H1 (cell line): ENCODE data around the gene PLEKHG3. TPM values are rescaled to one million over a fixed set of nuclear protein-coding genes. Genes with fewer than 3 reads are reported as not detected.
A peak's percentile ranks its signal among the peaks of the same experiment; 100 is the strongest.

Source experiments
- CTCF ChIA-PET: fragments of 300-600 bp; sonication (Branson Sonifier 250); formaldehyde crosslinking; loops from one replicate; lab custom pipeline; 2021; ENCODE audit not compliant: partially characterized antibody; lab: Charles Lee
- POLR2A ChIA-PET: fragments of 300-600 bp; sonication (Branson Sonifier 250); formaldehyde crosslinking; loops from one replicate; lab custom pipeline; 2021; ENCODE audit warnings: inconsistent platforms; ENCODE audit not compliant: partially characterized antibody; lab: Charles Lee
- DNase-seq, 2 experiments: peaks; one replicate each; pipeline versions ENCODE4 v3.0.0 to v3.0.0-alpha.2; 2010 to 2022; ENCODE audit warnings: low spot score in 2 of 2, low read depth in 1 of 2, mixed read lengths in 1 of 2
- FAIRE-seq: peaks from 2 replicates; lab custom pipeline; 2011; peaks lifted over from hg19 to GRCh38; lab: Jason Lieb, UNC
- H2AFZ ChIP-seq: 2 replicates; pipeline ENCODE4 v1.8.1; 2012; ENCODE audit warnings: low read length, inconsistent platforms
- H2AK5ac ChIP-seq: 2 replicates; pipeline ENCODE4 v1.6.1; 2013; ENCODE audit warnings: low read depth, low read length
- H2BK120ac ChIP-seq: replicated peaks from 2 replicates; pipeline ENCODE3; 2013; ENCODE audit warnings: low read depth, low read length, inconsistent platforms
- H2BK12ac ChIP-seq: 2 replicates; pipeline ENCODE4 v1.6.1; 2013; ENCODE audit warnings: low read depth, low read length
- H2BK15ac ChIP-seq: 2 replicates; pipeline ENCODE4 v1.6.1; 2013; ENCODE audit warnings: low read length
- H2BK20ac ChIP-seq: 2 replicates; pipeline ENCODE4 v1.6.1; 2013; ENCODE audit warnings: low read length
- H2BK5ac ChIP-seq: 2 replicates; pipeline ENCODE4 v1.6.1; 2013; ENCODE audit warnings: low read depth, low read length
- H3K14ac ChIP-seq: 2 replicates; pipeline ENCODE4 v1.6.1; 2013; ENCODE audit warnings: inconsistent platforms; ENCODE audit not compliant: insufficient read length
- H3K18ac ChIP-seq: 2 replicates; pipeline ENCODE4 v1.6.1; 2013; ENCODE audit warnings: low read length; ENCODE audit errors: extremely low read depth
- H3K23ac ChIP-seq: 2 replicates; pipeline ENCODE4 v1.6.1; 2013; ENCODE audit warnings: inconsistent platforms; ENCODE audit not compliant: insufficient read length
- H3K23me2 ChIP-seq: 2 replicates; pipeline ENCODE4 v1.6.1; 2013; ENCODE audit warnings: low read depth, low read length
- H3K27ac ChIP-seq: 2 replicates; pipeline ENCODE4 v1.6.1; 2011; ENCODE audit warnings: low read depth, low read length, inconsistent platforms
- H3K27me3 ChIP-seq, 4 experiments: replicated peaks in 1 of 4; 1 replicate in 1 of 4; 2 replicates in 3 of 4; pipeline versions ENCODE4 v1.6.1 to v1.8.1; 2011 to 2013; ENCODE audit warnings: low read length in 3 of 4, mild to moderate bottlenecking in 3 of 4, inconsistent platforms in 2 of 4, mixed read lengths in 2 of 4, moderate library complexity in 1 of 4; ENCODE audit not compliant: control insufficient read depth in 3 of 4, insufficient read depth in 3 of 4; ENCODE audit errors: extremely low read depth in 1 of 4
- H3K36me3 ChIP-seq, 4 experiments: 2 replicates each; pipeline versions ENCODE4 v1.6.1 to v1.8.1; 2011 to 2013; ENCODE audit warnings: mild to moderate bottlenecking in 4 of 4, low read length in 3 of 4, moderate library complexity in 2 of 4, control low read depth in 1 of 4, inconsistent platforms in 1 of 4; ENCODE audit not compliant: insufficient read depth in 4 of 4, control insufficient read depth in 2 of 4
- H3K4ac ChIP-seq: replicated peaks from 2 replicates; pipeline ENCODE3; 2013; ENCODE audit warnings: low read length, low read depth, mixed read lengths, inconsistent platforms; ENCODE audit not compliant: insufficient read length
- H3K4me1 ChIP-seq, 4 experiments: replicated peaks in 1 of 4; 1 replicate in 1 of 4; 2 replicates in 3 of 4; pipeline versions ENCODE4 v1.6.1 to v1.8.1; 2011 to 2013; ENCODE audit warnings: low read length in 3 of 4, inconsistent platforms in 2 of 4, mixed read lengths in 1 of 4; ENCODE audit not compliant: insufficient read depth in 4 of 4, control insufficient read depth in 3 of 4
- H3K4me2 ChIP-seq, 2 experiments: 2 replicates each; pipeline versions ENCODE4 v1.6.1 to v1.8.1; 2011 to 2013; ENCODE audit warnings: low read depth in 2 of 2, low read length in 2 of 2, control low read depth in 1 of 2, inconsistent platforms in 1 of 2, mild to moderate bottlenecking in 1 of 2; ENCODE audit not compliant: insufficient read depth in 1 of 2
- H3K4me3 ChIP-seq, 4 experiments: fragments of 200-600, 300-600 bp in 1 of 4; sonication (generic), shearing (Covaris generic), sonication (Bioruptor Twin) in 1 of 4; 2 replicates each; pipeline versions ENCODE4 v1.5.1 to v1.8.1; 2011 to 2016; ENCODE audit warnings: low read length in 4 of 4, low read depth in 3 of 4, control low read depth in 2 of 4, inconsistent platforms in 2 of 4, mild to moderate bottlenecking in 2 of 4, mixed read lengths in 1 of 4, moderate library complexity in 1 of 4; ENCODE audit not compliant: insufficient read depth in 2 of 4; ENCODE audit errors: extremely low read depth in 1 of 4
- H3K56ac ChIP-seq: replicated peaks from 2 replicates; pipeline ENCODE3; 2013; ENCODE audit warnings: low read depth, mild to moderate bottlenecking, mixed read lengths, low read length, inconsistent platforms; ENCODE audit not compliant: insufficient read length
- H3K79me1 ChIP-seq: 2 replicates; pipeline ENCODE4 v1.6.1; 2013; ENCODE audit warnings: low read depth, low read length, control low read depth
- H3K79me2 ChIP-seq, 2 experiments: 2 replicates each; pipeline versions ENCODE4 v1.6.1 to v1.8.1; 2012 to 2013; ENCODE audit warnings: low read length in 2 of 2, mild to moderate bottlenecking in 2 of 2, inconsistent platforms in 1 of 2; ENCODE audit not compliant: insufficient read depth in 2 of 2, control insufficient read depth in 1 of 2
- H3K9ac ChIP-seq, 4 experiments: replicated peaks in 1 of 4; 1 replicate in 1 of 4; 2 replicates in 3 of 4; pipeline versions ENCODE4 v1.6.1 to v1.8.1; 2011 to 2013; ENCODE audit warnings: low read depth in 3 of 4, low read length in 3 of 4, control low read depth in 2 of 4, mild to moderate bottlenecking in 2 of 4, moderate library complexity in 2 of 4, inconsistent platforms in 1 of 4; ENCODE audit errors: extremely low read depth in 1 of 4
- H3K9me3 ChIP-seq, 2 experiments: 2 replicates each; pipeline versions ENCODE4 v1.6.1 to v1.8.1; 2012 to 2013; ENCODE audit warnings: mild to moderate bottlenecking in 2 of 2, moderate library complexity in 2 of 2, control low read depth in 1 of 2, inconsistent platforms in 1 of 2, low read depth in 1 of 2, low read length in 1 of 2, mixed read lengths in 1 of 2; ENCODE audit not compliant: insufficient read depth in 2 of 2
- H4K20me1 ChIP-seq, 2 experiments: replicated peaks in 1 of 2; 2 replicates each; pipeline versions ENCODE3 to v1.8.1; 2011 to 2013; ENCODE audit warnings: inconsistent platforms in 2 of 2, low read length in 2 of 2, mild to moderate bottlenecking in 1 of 2; ENCODE audit not compliant: insufficient read depth in 2 of 2, control insufficient read depth in 1 of 2
- H4K5ac ChIP-seq: 2 replicates; pipeline ENCODE4 v1.6.1; 2013; ENCODE audit warnings: low read length, low read depth, mixed read lengths, inconsistent platforms; ENCODE audit not compliant: insufficient read length
- H4K8ac ChIP-seq: 2 replicates; pipeline ENCODE4 v1.8.0; 2013; ENCODE audit warnings: mild to moderate bottlenecking, moderate library complexity, low read length, inconsistent platforms; ENCODE audit not compliant: insufficient read depth; ENCODE audit errors: extremely low read depth
- H4K91ac ChIP-seq: replicated peaks from 2 replicates; pipeline ENCODE3; 2013; ENCODE audit warnings: low read length, mixed read lengths, inconsistent platforms; ENCODE audit not compliant: insufficient read length
- KDM5A ChIP-seq: fragments of 200-600 bp; IDR thresholded peaks from 2 replicates; pipeline ENCODE4 v1.7.1; 2012; ENCODE audit warnings: mild to moderate bottlenecking, low read length, inconsistent platforms, mixed read lengths
- RAD21 ChIP-seq, 2 experiments: IDR thresholded peaks in 1 of 2; conservative IDR thresholded peaks in 1 of 2; 2 replicates each; pipeline ENCODE4 v1.6.1; 2011; ENCODE audit warnings: low read depth in 2 of 2, low read length in 2 of 2, improper control_type of control experiment in 1 of 2, inconsistent platforms in 1 of 2, mild to moderate bottlenecking in 1 of 2, moderate library complexity in 1 of 2
- WGBS, 2 experiments: shearing (Covaris generic) in 1 of 2; methylation state at CpG; one replicate each; pipeline versions ENCODE4 v1.1.6 to v1.1.7; 2013 to 2015; ENCODE audit warnings: low lambda C conversion rate in 2 of 2, mixed read lengths in 2 of 2, inconsistent platforms in 1 of 2, low coverage in 1 of 2, missing lambda C conversion rate in 1 of 2; ENCODE audit not compliant: insufficient replicate concordance in 2 of 2, insufficient coverage in 1 of 2, insufficient read length in 1 of 2; ENCODE audit errors: extremely low coverage in 1 of 2, missing lambda C conversion rate in 1 of 2; 5-methylcytosine and 5-hydroxymethylcytosine counted together
- polyA plus RNA-seq, 7 experiments: library from polyadenylated mRNA; depleted of rRNA in 3 of 7; stranded (reverse) in 5 of 7; unstranded in 2 of 7; fragments of >200 nt in 5 of 7; fragments of 200-250 nt in 2 of 7; gene quantifications; 1 replicate in 5 of 7; 2 replicates in 1 of 7; 4 replicates in 1 of 7; pipeline versions ENCODE4 v1.2.1 to v1.2.3, GENCODE V29; 2011 to 2013; ENCODE audit warnings: missing spikeins in 2 of 7, mixed read lengths in 2 of 7
- total RNA-seq: library from RNA; stranded (reverse); fragmentation: NEBNext Ultra II Directional; extraction: Animal tissue kit (Norgen Biotek cat#: 25700); gene quantifications from 2 replicates; pipeline ENCODE4 v1.2.1, GENCODE V29; 2021

Gene PLEKHG3
- total and polyA plus RNA-seq, 2 of the 8 experiments (the other 6 are each of a cell fraction or from before 2014, with no cell fraction given) = 43.4 to 90.6 TPM

GRCh38 chr14:64729386-64730060 lies 25.3 kb downstream of the PLEKHG3 start:
- H3K27me3 ChIP-seq = no peaks in the 10 kb centered on the region
- no peak overlapping the region for H2BK12ac ChIP-seq
- peaks cover 15 to 28% (median 22%) of the 10 kb centered on the region in 4 experiments for H3K4me1 ChIP-seq
- H2BK20ac ChIP-seq = no peak overlapping the region
- peaks cover 18 to 52% (median 39%) of the 10 kb centered on the region in 4 experiments for H3K36me3 ChIP-seq
- CTCF ChIA-PET = interaction anchor here (0.7 to 1.2 kb wide), 4 partner anchors 20 to 92 kb away, joined by 3 to 5 read pairs (median 4); no protein-coding TSS in a partner anchor
- H3K56ac ChIP-seq = no peak overlapping the region
- H4K91ac ChIP-seq = no peak overlapping the region
- H4K8ac ChIP-seq = no peak overlapping the region
- no peak overlapping the region for H3K4me3 ChIP-seq
- no peak overlapping the region for H2AFZ ChIP-seq
- DNase-seq = no peak
- H2BK5ac ChIP-seq = peak overlapping the region; percentile 10; the same call in 1 of the 2 replicates
- no peak overlapping the region for H3K9ac ChIP-seq
- H3K23me2 ChIP-seq = no peaks in the 10 kb centered on the region
- no peak overlapping the region for H2BK120ac ChIP-seq
- H3K79me2 ChIP-seq = peaks cover 0 to 53% of the 10 kb centered on the region in 2 experiments; a peak in 2 of 4 replicates
- no peaks in the 10 kb centered on the region for H3K9me3 ChIP-seq
- H4K5ac ChIP-seq = no peak overlapping the region
- peaks cover 23 to 35% of the 10 kb centered on the region in 2 experiments for H4K20me1 ChIP-seq
- 90% methylated on average over 5 of the region's 5 CpGs; no CpG with 5 or more reads in 1 of the 2 experiments for WGBS, 2 experiments
- H3K18ac ChIP-seq = no peak overlapping the region
- no peak overlapping the region for H3K27ac ChIP-seq
- peaks cover 9% of the 10 kb centered on the region for H3K79me1 ChIP-seq
- no peak overlapping the region for H3K23ac ChIP-seq
- H3K4me2 ChIP-seq = no peak overlapping the region
- H2AK5ac ChIP-seq = no peak overlapping the region
- TF ChIP-seq RAD21 (IDR thresholded peaks at IDR 0.05 in 1 of 2, conservative IDR thresholded peaks at IDR 0.05 in 1 of 2; ENCODE audit: low read depth in 2 of 2, low read length in 2 of 2) = no peak
- TF ChIP-seq KDM5A = no peak
- TF ChIP-seq, all 59 proteins: peak for 0
- POLR2A ChIA-PET = interaction anchor here (0.9 to 1.0 kb wide), 2 partner anchors 13 to 149 kb away, joined by 3 to 4 read pairs; no protein-coding TSS in a partner anchor
- H3K4ac ChIP-seq = no peak overlapping the region
- no peak overlapping the region for H2BK15ac ChIP-seq
- FAIRE-seq = no peak
- H3K14ac ChIP-seq = no peak overlapping the region
